Nephron progenitor cell (in vitro differentiated cells): ENCODE measurements around the gene GALNT10.

Experiments
- DNase-seq: peaks from one replicate; pipeline ENCODE4 v3.0.0; 2021
- H3K27ac Mint-ChIP-seq: 2 replicates; pipeline ENCODE4 v1.8.0; 2021; ENCODE audit warnings: mild to moderate bottlenecking, moderate library complexity, mixed read lengths
- H3K27me3 Mint-ChIP-seq: 2 replicates; pipeline ENCODE4 v1.8.0; 2021; ENCODE audit warnings: mild to moderate bottlenecking, low read depth, mixed read lengths; ENCODE audit not compliant: poor library complexity
- H3K36me3 Mint-ChIP-seq: 2 replicates; pipeline ENCODE4 v1.8.0; 2021; ENCODE audit warnings: low read depth, mixed read lengths
- H3K4me1 Mint-ChIP-seq: 2 replicates; pipeline ENCODE4 v1.8.0; 2021; ENCODE audit warnings: mixed read lengths
- H3K4me3 Mint-ChIP-seq: 2 replicates; pipeline ENCODE4 v1.8.0; 2021; ENCODE audit warnings: mild to moderate bottlenecking, moderate library complexity, mixed read lengths
- H3K9me3 Mint-ChIP-seq: 2 replicates; pipeline ENCODE4 v1.8.0; 2021; ENCODE audit warnings: mild to moderate bottlenecking, moderate library complexity, mixed read lengths
- CTCF ChIP-seq: fragments of 200-600 bp; sonication (generic); IDR thresholded peaks from 2 replicates; pipeline ENCODE4 v1.5.0; 2021; ENCODE audit warnings: antibody characterized with exemption

GALNT10 gene

GRCh38 chr5:154253807-154254206 lies 63.3 kb downstream of the GALNT10 start:
- peaks cover 14% of the 10 kb centered on the region for H3K9me3 Mint-ChIP-seq
- TF ChIP-seq CTCF, result no peak

GRCh38 chr5:154254896-154255295 lies 64.4 kb downstream of the GALNT10 start:
- peaks cover 14% of the 10 kb centered on the region for H3K9me3 Mint-ChIP-seq
- no peak for DNase-seq
- H3K4me1 Mint-ChIP-seq, result peaks cover 21% of the 10 kb centered on the region
- peaks cover 3% of the 10 kb centered on the region for H3K27me3 Mint-ChIP-seq
- H3K27ac Mint-ChIP-seq, result no peak overlapping the region
- H3K36me3 Mint-ChIP-seq, result peaks cover 20% of the 10 kb centered on the region
- H3K4me3 Mint-ChIP-seq, result no peak overlapping the region
- TF ChIP-seq CTCF, result no peak

More at GRCh38 chr5:154253807-154254206, 63.3 kb downstream of the GALNT10 start:
- H3K4me3 Mint-ChIP-seq, result no peak overlapping the region
- no peak for DNase-seq
- no peak overlapping the region for H3K27ac Mint-ChIP-seq
- H3K27me3 Mint-ChIP-seq, result peaks cover 3% of the 10 kb centered on the region
- peaks cover 20% of the 10 kb centered on the region for H3K36me3 Mint-ChIP-seq
- peaks cover 10% of the 10 kb centered on the region for H3K4me1 Mint-ChIP-seq

- no peak for DNase-seq
- Mint-ChIP-seq H3K9me3 (peaks cover 14% of the 10 kb centered on the region), H3K4me3 (no peak overlapping the region), H3K27me3 (peaks cover 3% of the 10 kb centered on the region), H3K27ac (no peak overlapping the region), H3K36me3 (peaks cover 18% of the 10 kb centered on the region), H3K4me1 (peaks cover 43% of the 10 kb centered on the region)
- TF ChIP-seq CTCF, result no peak
These were observed 66.5 kb downstream of the GALNT10 start for GRCh38 chr5:154257046-154257445.

- H3K27ac Mint-ChIP-seq, result no peak overlapping the region
- no peak for DNase-seq
- no peak overlapping the region for H3K4me3 Mint-ChIP-seq
- no peak for TF ChIP-seq CTCF
- peaks cover 3% of the 10 kb centered on the region for H3K9me3 Mint-ChIP-seq
- peaks cover 49% of the 10 kb centered on the region for H3K4me1 Mint-ChIP-seq
- H3K36me3 Mint-ChIP-seq, result peaks cover 16% of the 10 kb centered on the region
- H3K27me3 Mint-ChIP-seq, result peaks cover 3% of the 10 kb centered on the region
These were observed 68.1 kb downstream of the GALNT10 start for GRCh38 chr5:154258531-154259217.

- no peak for TF ChIP-seq CTCF
- Mint-ChIP-seq H3K27me3 (peaks cover 7% of the 10 kb centered on the region), H3K4me3 (no peak overlapping the region), H3K4me1 (peaks cover 52% of the 10 kb centered on the region), H3K36me3 (peaks cover 11% of the 10 kb centered on the region), H3K9me3 (no peaks in the 10 kb centered on the region), H3K27ac (no peak overlapping the region)
- no peak for DNase-seq
These were observed 69.8 kb downstream of the GALNT10 start for GRCh38 chr5:154260224-154260927.
